ENCODE data around the gene CST11.

GRCh38 chr20:23408957-23409356 lies 43.7 kb downstream of the CST11 start:
- TF ChIP-seq POLR2A (IDR thresholded peaks at IDR 0.05) (no peak), EP300 (IDR thresholded peaks at IDR 0.05) (no peak), POLR2AphosphoS5 (IDR thresholded peaks at IDR 0.05) (no peak)

Measured in gastroesophageal sphincter (tissue), 2 donors.